Astrocyte of the cerebellum (primary cell): ENCODE measurements around the gene MAEA.

ENCODE experiments used
- DNase-seq: peaks from one replicate; pipeline ENCODE4 v3.0.0-alpha.2; 2011; ENCODE audit warnings: low read depth
- H3K4me3 ChIP-seq: 2 replicates; pipeline ENCODE4 v1.5.1; 2011; ENCODE audit warnings: mild to moderate bottlenecking, low read depth, low read length, moderate library complexity
- in situ Hi-C: cut with HindIII; loops from 2 replicates; pipeline ENCODE4 v1.10.0; 2017; ENCODE audit warnings: low sequenced_read_pairs
- TF ChIP-seq, protein P1 (sequence below): IDR thresholded peaks from 2 replicates; pipeline ENCODE4 v1.5.1; 2012; ENCODE audit warnings: low read length, low read depth, moderate library complexity, mild to moderate bottlenecking; ENCODE audit errors: missing control alignments

The MAEA gene

DNA sequence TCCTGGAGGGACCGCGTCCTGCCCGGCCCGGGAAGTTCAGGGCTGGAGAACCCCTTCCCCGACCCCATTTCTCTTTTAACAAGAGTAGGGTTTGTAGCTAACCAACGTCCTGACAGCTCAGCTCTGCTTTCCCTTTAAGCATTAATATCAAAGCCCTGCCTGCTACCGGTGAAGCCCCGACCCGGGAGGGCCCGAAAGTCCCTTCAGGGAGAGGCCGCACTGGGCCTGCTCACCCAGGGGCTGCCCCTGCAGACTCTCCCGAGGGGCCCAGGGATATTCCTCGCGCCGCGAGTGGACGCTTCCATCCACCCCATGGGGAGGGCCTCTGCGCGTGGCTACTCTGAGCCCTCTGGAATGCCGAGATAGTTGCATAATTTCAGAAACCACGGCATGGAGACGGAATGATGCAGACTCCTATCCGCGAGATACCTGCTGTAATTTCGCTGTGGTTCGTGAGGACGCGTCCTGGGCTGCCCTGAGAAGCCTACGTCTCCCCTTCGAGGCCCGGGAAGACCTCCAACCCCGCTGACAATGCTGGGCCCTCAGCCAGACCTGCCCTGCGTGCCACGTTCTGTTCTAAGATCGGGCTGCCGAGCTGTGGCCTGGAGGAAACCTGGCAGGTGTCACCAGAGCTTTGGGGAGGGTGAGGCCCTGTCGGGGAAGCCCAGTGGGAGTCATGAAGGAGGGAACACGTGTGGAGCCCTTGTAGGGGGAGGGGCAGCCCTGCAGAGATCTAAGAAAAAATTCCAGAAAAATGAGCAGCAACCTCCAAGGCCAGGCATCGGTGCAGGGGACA lies 39.8 kb upstream of the MAEA start:
- no peak for DNase-seq
- TF ChIP-seq, protein P1, sequence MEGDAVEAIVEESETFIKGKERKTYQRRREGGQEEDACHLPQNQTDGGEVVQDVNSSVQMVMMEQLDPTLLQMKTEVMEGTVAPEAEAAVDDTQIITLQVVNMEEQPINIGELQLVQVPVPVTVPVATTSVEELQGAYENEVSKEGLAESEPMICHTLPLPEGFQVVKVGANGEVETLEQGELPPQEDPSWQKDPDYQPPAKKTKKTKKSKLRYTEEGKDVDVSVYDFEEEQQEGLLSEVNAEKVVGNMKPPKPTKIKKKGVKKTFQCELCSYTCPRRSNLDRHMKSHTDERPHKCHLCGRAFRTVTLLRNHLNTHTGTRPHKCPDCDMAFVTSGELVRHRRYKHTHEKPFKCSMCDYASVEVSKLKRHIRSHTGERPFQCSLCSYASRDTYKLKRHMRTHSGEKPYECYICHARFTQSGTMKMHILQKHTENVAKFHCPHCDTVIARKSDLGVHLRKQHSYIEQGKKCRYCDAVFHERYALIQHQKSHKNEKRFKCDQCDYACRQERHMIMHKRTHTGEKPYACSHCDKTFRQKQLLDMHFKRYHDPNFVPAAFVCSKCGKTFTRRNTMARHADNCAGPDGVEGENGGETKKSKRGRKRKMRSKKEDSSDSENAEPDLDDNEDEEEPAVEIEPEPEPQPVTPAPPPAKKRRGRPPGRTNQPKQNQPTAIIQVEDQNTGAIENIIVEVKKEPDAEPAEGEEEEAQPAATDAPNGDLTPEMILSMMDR = no peak
- in situ Hi-C loops = no loop called here

DNA sequence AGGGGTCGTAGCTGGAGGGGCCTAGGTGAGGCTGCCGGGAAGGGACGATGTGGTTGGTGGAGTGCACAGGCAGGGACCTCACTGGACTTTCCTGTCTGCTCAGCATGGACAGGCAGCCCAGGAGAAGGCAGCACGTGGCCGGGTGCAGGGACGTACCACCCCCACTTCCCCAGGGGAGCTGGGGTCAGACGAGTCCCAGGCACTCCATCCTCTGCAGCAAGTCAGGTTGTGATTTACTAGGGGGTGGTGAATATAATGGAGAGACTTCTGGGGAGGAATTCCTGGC lies 39.2 kb upstream of the MAEA start:
- in situ Hi-C loops = no loop called here
- TF ChIP-seq, protein P1 = no peak
- H3K4me3 ChIP-seq = no peak overlapping the region
- DNase-seq = no peak

More for the DNA sequence above, 39.8 kb upstream of the MAEA start:
- H3K4me3 ChIP-seq = peak overlapping the region; percentile 49

DNA sequence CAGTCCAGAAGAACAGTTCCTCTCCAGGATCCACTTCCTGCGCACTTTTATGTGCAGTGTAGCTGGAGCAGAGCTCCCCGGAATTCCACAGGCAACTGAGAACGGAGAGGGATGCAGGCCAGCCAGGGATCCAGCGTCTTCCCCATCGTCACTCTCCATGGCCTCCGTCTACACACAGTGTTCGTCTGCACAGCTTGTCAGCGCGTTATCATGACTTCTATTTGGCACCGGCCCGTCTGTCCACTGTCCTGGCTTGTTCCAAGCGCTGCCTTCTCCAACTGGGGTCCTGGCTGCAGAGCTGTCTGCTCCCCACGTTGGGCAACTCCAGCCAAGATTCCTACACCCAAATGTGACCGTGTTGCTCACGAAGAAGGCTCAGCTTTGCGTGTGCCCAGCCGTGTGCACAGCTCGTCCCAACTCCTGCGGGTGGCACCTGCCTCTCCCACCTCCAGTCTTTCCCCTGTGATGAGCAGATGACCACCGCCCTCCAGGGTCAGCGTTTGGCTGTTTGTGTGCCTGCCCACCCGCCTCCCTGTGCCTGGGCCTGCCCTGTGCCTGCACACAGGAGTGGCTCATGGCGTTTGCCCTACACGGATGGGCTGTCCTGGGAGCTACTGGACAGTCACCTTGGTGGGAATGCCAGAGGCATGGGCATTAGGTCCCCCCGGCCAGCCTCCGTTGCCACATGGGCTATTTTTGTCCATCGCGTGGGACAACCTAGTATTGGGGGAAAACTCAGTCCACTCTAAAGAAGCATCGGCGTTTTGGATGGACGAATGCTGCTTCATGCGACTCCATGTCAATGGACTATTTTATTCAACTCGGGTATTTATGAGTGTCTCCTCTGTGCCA lies 38.5 kb upstream of the MAEA start:
- no peak for DNase-seq
- no peak overlapping the region for H3K4me3 ChIP-seq
- in situ Hi-C loops = no loop called here
- TF ChIP-seq, protein P1 = no peak

DNA sequence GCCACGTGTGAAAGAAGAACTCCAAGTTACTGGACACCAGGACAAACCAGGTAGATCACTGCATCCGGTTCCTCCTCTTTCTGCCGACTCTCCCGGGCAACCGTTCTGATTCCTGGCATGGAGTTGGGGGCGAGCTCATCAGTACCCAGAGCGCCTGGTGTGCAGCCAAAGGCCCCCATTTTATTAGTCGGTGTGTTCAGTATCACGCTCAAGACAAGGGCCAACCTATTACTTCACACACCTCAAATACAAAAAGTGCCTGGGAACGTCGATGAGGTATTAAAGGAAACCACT lies 38.0 kb upstream of the MAEA start:
- TF ChIP-seq, protein P1 = no peak
- DNase-seq = no peak
- no peak overlapping the region for H3K4me3 ChIP-seq
- in situ Hi-C loops = no loop called here

DNA sequence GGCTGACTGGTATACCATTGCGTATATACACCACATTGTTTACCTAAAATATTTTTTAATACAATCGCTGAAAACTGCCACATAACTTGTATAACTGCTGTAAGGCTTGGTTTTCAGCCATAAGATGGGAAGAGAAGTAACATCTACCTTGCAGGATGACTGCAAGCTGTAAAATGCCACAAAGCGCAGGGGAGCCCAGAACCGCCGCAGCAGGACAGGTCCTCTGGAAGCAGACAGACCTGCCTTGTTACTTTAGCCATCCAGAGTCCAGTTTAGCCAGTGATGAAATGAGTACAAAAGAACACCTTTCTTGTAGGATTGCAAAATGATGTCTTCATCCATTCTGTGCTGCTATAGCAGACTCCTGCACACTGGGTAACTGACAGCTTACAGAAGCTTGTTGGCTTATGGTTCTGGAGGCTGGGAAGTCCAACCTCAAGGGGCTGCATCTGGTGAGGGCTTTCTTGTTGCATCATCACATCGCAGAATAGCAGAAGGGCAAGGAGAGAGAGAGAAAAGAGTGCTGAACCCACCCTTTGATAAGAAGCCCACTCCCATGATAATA lies 36.7 kb upstream of the MAEA start:
- in situ Hi-C loops = no loop called here
- TF ChIP-seq, protein P1 = no peak
- no peak for DNase-seq
- H3K4me3 ChIP-seq = no peak overlapping the region

DNA sequence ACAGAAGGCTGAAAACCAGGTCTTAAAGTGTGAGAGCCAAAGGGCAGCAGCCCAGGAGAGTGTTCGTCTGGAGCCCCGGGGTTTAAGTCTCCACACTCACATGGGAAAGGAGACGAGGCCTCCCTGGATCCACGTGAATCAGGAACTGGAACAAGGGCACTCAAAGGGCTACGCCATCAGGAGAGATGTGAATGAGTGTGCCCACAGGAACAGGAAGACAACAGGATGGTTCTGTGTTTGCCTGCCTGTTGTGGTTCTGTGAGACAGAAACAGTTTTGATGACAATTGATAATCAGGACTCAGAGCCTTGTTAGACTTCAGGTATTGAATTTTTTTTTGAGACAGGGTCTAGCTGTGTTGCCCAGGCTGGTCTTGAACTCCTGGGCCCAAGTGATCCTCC lies 35.9 kb upstream of the MAEA start:
- DNase-seq = no peak
- no peak overlapping the region for H3K4me3 ChIP-seq
- in situ Hi-C loops = no loop called here
- TF ChIP-seq, protein P1 = no peak
